Liver (tissue), 9 donors: ENCODE results near the gene TBC1D1. TPM values are rescaled to one million over a fixed set of nuclear protein-coding genes. Genes with fewer than 3 reads are reported as not detected.

Experiments
- DNase-seq: peaks from one replicate; pipeline ENCODE4 v3.0.0-alpha.2; 2017; ENCODE audit warnings: low spot score
- H3K27ac ChIP-seq, 2 donors: one replicate each; pipeline ENCODE4 v1.7.0; 2013; ENCODE audit warnings: inconsistent platforms in 2 of 2, low read length in 2 of 2, control low read depth in 1 of 2, low read depth in 1 of 2, mild to moderate bottlenecking in 1 of 2
- H3K27me3 ChIP-seq, 4 donors: one replicate each; pipeline versions ENCODE4 v1.6.1 to v1.7.0; 2013; ENCODE audit warnings: low read length in 3 of 4, inconsistent platforms in 1 of 4, mild to moderate bottlenecking in 1 of 4, moderate library complexity in 1 of 4; ENCODE audit not compliant: control insufficient read depth in 4 of 4, insufficient read depth in 4 of 4
- H3K36me3 ChIP-seq, 4 donors: one replicate each; pipeline versions ENCODE4 v1.6.1 to v1.7.0; 2013; ENCODE audit warnings: low read length in 3 of 4, mild to moderate bottlenecking in 3 of 4, low read depth in 1 of 4, moderate library complexity in 1 of 4; ENCODE audit not compliant: control insufficient read depth in 4 of 4, insufficient read depth in 3 of 4
- H3K4me1 ChIP-seq, 4 donors: one replicate each; pipeline versions ENCODE4 v1.6.1 to v1.7.0; 2013; ENCODE audit warnings: low read length in 3 of 4, mild to moderate bottlenecking in 3 of 4, moderate library complexity in 1 of 4; ENCODE audit not compliant: control insufficient read depth in 4 of 4, insufficient read depth in 4 of 4
- H3K4me3 ChIP-seq, 3 donors: one replicate each; pipeline versions ENCODE4 v1.6.1 to v1.7.0; 2013; ENCODE audit warnings: low read length in 3 of 3, control low read depth in 1 of 3, low read depth in 1 of 3, mild to moderate bottlenecking in 1 of 3
- H3K9ac ChIP-seq, 2 donors: one replicate each; pipeline ENCODE4 v1.7.0; 2013; ENCODE audit warnings: low read length in 2 of 2, mild to moderate bottlenecking in 2 of 2, moderate library complexity in 2 of 2, control low read depth in 1 of 2, low read depth in 1 of 2
- H3K9me3 ChIP-seq, 4 donors: one replicate each; pipeline versions ENCODE4 v1.6.1 to v1.7.0; 2013; ENCODE audit warnings: low read length in 3 of 4; ENCODE audit not compliant: control insufficient read depth in 4 of 4
- EGR1 ChIP-seq, 2 donors: IDR thresholded peaks; 2 replicates each; pipeline ENCODE4 v1.6.1; 2016 to 2018; ENCODE audit warnings: antibody characterized with exemption in 2 of 2, low read depth in 2 of 2
- FOXA1 ChIP-seq: IDR thresholded peaks from 2 replicates; pipeline ENCODE4 v1.6.1; 2016; ENCODE audit warnings: antibody characterized with exemption
- GABPA ChIP-seq, 2 donors: IDR thresholded peaks in 1 of 2; conservative IDR thresholded peaks in 1 of 2; 2 replicates each; pipeline ENCODE4 v1.6.1; 2016; ENCODE audit warnings: antibody characterized with exemption in 2 of 2, mild to moderate bottlenecking in 1 of 2, moderate library complexity in 1 of 2
- HNF4A ChIP-seq, 2 donors: conservative IDR thresholded peaks; 2 replicates each; pipeline ENCODE4 v1.6.1; 2016; ENCODE audit warnings: antibody characterized with exemption in 2 of 2, mild to moderate bottlenecking in 2 of 2
- NR2F2 ChIP-seq: IDR thresholded peaks from 2 replicates; pipeline ENCODE4 v1.6.1; 2016; ENCODE audit warnings: antibody characterized with exemption
- RXRA ChIP-seq, 2 donors: IDR thresholded peaks; 2 replicates each; pipeline ENCODE4 v1.6.1; 2017 to 2018; ENCODE audit warnings: antibody characterized with exemption in 2 of 2, mild to moderate bottlenecking in 1 of 2
- SP1 ChIP-seq: IDR thresholded peaks from 2 replicates; pipeline ENCODE4 v1.6.1; 2018; ENCODE audit warnings: antibody characterized with exemption, mild to moderate bottlenecking
- TAF1 ChIP-seq: conservative IDR thresholded peaks from 2 replicates; pipeline ENCODE4 v1.6.1; 2016; ENCODE audit warnings: antibody characterized with exemption, mild to moderate bottlenecking
- YY1 ChIP-seq: IDR thresholded peaks from 2 replicates; pipeline ENCODE4 v1.6.1; 2016; ENCODE audit warnings: antibody characterized with exemption, mild to moderate bottlenecking
- WGBS: extraction: QIAGEN DNeasy Blood & Tissue Kit; methylation state at CpG from one replicate; pipeline ENCODE4 v1.1.7; 2013; 5-methylcytosine and 5-hydroxymethylcytosine counted together
- polyA plus RNA-seq, 2 donors: library from polyadenylated mRNA; stranded (reverse) in 1 of 2; unstranded in 1 of 2; fragments of 200-250 nt in 1 of 2; fragments of >200 nt in 1 of 2; fragmentation: Nextera tagmentation in 1 of 2; extraction: Ambion mirVana in 1 of 2; gene quantifications; one replicate each; pipeline versions ENCODE4 v1.2.1 to v1.2.3, GENCODE V29; 2013 to 2015
- total RNA-seq, 2 donors: library from RNA; depleted of rRNA; stranded (reverse); fragments of >200 nt; gene quantifications; one replicate each; pipeline ENCODE4 v1.2.3, GENCODE V29; 2014
- TF ChIP-seq, protein P1 (sequence below): IDR thresholded peaks from 2 replicates; pipeline ENCODE4 v1.6.1; 2016; ENCODE audit warnings: antibody characterized with exemption
- TF ChIP-seq, protein P2 (sequence below): IDR thresholded peaks from 2 replicates; pipeline ENCODE4 v1.6.1; 2016; ENCODE audit warnings: antibody characterized with exemption
- TF ChIP-seq, protein P3 (sequence below): IDR thresholded peaks from 2 replicates; pipeline ENCODE4 v1.6.1; 2016; ENCODE audit warnings: antibody characterized with exemption, mild to moderate bottlenecking
- donor health status: healthy.
- donor health status: healthy.
- donor health status: healthy.
- donor health status: healthy.
- donor health status: healthy.

Gene TBC1D1
- total and polyA plus RNA-seq, 4 donors, result 15.6 to 41.4 (median 20.9) TPM

DNA sequence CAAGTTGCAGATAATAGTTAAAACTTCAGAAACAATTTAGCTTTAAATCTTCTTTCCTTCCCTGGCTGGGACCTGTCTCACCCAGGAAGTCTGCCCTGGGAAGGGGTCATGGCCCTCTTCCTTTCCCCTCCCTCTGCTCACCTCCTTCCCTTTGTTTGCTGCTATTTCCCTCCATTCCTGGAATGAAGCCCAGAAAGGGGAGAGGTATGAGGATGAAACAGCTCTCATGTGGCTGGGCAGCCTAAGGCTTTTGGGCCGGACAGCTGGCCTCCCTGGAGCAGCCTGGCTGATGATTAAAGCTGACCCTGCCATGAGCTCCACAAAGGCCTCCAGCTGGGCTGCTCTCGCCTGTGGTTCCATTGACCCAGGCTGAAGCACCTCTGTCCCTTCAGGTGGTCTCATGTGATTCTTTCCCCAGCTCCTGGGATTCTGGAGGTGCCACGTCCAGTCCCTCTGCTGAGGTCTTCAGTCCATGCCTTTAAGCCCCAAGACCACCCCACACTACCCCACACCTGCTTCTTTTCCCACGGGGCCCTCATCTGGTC is 271.4 kb downstream of the TBC1D1 start (continued):
- TF ChIP-seq FOXA1 (no peak), GABPA (IDR thresholded peaks at IDR 0.05 in 1 of 2, conservative IDR thresholded peaks at IDR 0.05 in 1 of 2) (peak in 1 of 2 donors; percentile 32), NR2F2 (peak; percentile 92), RXRA (IDR thresholded peaks at IDR 0.05) (peak; percentile 85 to 91), SP1 (peak; percentile 67), HNF4A (conservative IDR thresholded peaks at IDR 0.05) (peak; percentile 52 to 71)
- TF ChIP-seq, protein P1, sequence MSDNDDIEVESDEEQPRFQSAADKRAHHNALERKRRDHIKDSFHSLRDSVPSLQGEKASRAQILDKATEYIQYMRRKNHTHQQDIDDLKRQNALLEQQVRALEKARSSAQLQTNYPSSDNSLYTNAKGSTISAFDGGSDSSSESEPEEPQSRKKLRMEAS, result peak; percentile 90

DNA sequence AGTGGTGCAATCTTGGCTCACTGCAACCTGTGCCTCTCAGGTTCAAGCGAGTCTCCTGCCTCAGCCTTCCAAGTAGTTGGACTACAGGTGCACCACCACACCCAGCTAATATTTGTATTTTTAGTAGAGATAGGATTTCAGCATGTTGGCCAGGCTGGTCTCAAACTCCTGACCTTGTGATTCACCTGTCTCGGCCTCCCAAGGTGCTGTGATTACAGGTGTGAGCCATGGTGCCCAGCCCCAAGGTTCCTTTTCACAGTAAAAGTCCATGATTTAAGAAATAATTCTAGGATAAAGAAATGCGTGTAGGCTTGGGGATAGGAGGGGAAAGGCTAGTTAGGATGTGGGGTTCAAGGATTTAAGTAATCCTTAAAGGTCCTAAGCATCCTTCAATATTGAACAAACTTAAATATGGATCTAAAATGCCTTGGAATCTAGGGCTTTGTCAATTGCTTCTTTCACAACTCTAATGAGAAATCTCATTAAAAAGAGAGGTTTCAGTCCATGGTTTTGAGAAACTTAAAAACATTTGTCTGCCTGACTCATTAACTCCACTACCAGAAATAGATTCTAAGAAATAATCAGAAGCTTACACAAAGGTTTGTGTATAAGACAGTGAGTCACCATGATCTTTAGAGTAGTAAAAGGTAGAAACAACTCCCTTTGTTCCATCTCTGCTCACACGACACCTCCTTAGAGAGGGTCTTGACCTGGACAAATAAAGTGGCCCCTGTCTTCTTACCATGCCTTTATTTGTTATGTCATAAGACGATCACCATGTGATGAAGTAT is 272.5 kb downstream of the TBC1D1 start:
- WGBS, result 84% methylated on average over 5 of the region's 5 CpGs

DNA sequence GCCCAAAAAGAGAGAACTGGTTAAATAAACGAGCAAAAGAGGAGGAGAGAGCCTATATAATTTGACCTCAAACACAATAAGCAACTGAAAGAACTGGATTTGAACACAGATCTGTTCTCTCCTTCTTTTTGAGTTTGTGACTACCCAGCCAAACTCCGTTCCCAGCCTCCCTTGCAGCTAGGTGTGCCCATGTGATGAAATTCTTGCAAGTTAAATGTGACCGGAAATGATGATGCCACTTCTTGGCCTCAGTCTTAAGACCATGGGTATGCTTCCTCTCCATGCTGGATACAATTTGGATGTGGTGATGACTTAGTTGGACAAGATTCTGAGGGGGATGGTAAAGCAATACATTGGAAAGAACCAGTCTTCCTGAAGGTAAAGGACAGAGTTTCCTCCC is 273.5 kb downstream of the TBC1D1 start:
- no peak for DNase-seq
- Histone ChIP-seq H3K4me3 (no peak overlapping the region), H3K27ac (no peak overlapping the region), H3K9me3 (no peaks in the 10 kb centered on the region), H3K27me3 (no peaks in the 10 kb centered on the region), H3K36me3 (no peaks in the 10 kb centered on the region), H3K9ac (no peak overlapping the region), H3K4me1 (peaks cover 5 to 23% (median 12%) of the 10 kb centered on the region in 4 donors)
- 92% methylated on average over 3 of the region's 3 CpGs for WGBS
- TF ChIP-seq YY1 (no peak), EGR1 (IDR thresholded peaks at IDR 0.05; ENCODE audit: low read depth in 2 of 2) (no peak)

More for the DNA sequence above, 272.5 kb downstream of the TBC1D1 start:
- H3K9ac ChIP-seq, result no peak overlapping the region
- H3K4me1 ChIP-seq, result peaks cover 5 to 23% (median 12%) of the 10 kb centered on the region in 4 donors
- H3K27ac ChIP-seq, result no peak overlapping the region
- no peaks in the 10 kb centered on the region for H3K27me3 ChIP-seq
- no peaks in the 10 kb centered on the region for H3K9me3 ChIP-seq
- DNase-seq, result no peak
- TF ChIP-seq HNF4A (conservative IDR thresholded peaks at IDR 0.05), result no peak
- TF ChIP-seq, protein P2, sequence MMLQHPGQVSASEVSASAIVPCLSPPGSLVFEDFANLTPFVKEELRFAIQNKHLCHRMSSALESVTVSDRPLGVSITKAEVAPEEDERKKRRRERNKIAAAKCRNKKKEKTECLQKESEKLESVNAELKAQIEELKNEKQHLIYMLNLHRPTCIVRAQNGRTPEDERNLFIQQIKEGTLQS, result peak; percentile 7
- no peak for TF ChIP-seq TAF1
- TF ChIP-seq, protein P3, sequence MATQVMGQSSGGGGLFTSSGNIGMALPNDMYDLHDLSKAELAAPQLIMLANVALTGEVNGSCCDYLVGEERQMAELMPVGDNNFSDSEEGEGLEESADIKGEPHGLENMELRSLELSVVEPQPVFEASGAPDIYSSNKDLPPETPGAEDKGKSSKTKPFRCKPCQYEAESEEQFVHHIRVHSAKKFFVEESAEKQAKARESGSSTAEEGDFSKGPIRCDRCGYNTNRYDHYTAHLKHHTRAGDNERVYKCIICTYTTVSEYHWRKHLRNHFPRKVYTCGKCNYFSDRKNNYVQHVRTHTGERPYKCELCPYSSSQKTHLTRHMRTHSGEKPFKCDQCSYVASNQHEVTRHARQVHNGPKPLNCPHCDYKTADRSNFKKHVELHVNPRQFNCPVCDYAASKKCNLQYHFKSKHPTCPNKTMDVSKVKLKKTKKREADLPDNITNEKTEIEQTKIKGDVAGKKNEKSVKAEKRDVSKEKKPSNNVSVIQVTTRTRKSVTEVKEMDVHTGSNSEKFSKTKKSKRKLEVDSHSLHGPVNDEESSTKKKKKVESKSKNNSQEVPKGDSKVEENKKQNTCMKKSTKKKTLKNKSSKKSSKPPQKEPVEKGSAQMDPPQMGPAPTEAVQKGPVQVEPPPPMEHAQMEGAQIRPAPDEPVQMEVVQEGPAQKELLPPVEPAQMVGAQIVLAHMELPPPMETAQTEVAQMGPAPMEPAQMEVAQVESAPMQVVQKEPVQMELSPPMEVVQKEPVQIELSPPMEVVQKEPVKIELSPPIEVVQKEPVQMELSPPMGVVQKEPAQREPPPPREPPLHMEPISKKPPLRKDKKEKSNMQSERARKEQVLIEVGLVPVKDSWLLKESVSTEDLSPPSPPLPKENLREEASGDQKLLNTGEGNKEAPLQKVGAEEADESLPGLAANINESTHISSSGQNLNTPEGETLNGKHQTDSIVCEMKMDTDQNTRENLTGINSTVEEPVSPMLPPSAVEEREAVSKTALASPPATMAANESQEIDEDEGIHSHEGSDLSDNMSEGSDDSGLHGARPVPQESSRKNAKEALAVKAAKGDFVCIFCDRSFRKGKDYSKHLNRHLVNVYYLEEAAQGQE, result no peak
- no peaks in the 10 kb centered on the region for H3K36me3 ChIP-seq
- no peak overlapping the region for H3K4me3 ChIP-seq
